Liver (tissue), 3 donors: ENCODE results near the gene CYB5R4.

Experiments
- CTCF ChIP-seq: fragments of 150-350 bp; IDR thresholded peaks from 2 replicates; pipeline ENCODE4 v1.5.1; 2017; ENCODE audit warnings: improper control_type of control experiment, low read depth, low read length; ENCODE audit not compliant: missing input control
- MAX ChIP-seq: IDR thresholded peaks from 2 replicates; pipeline ENCODE4 v1.6.1; 2016; ENCODE audit warnings: antibody characterized with exemption
- RAD21 ChIP-seq, 2 donors: IDR thresholded peaks; 2 replicates each; pipeline ENCODE4 v1.6.1; 2016; ENCODE audit warnings: antibody characterized with exemption in 2 of 2, mild to moderate bottlenecking in 2 of 2
- SP1 ChIP-seq: IDR thresholded peaks from 2 replicates; pipeline ENCODE4 v1.6.1; 2018; ENCODE audit warnings: antibody characterized with exemption, mild to moderate bottlenecking
- donor health status: healthy.
- donor health status: healthy.

GRCh38 chr6:83891586-83891985 lies 32.1 kb downstream of the CYB5R4 start:
- no peak for TF ChIP-seq CTCF
- no peak for TF ChIP-seq RAD21 (IDR thresholded peaks at IDR 0.05)
- TF ChIP-seq SP1 = no peak
- no peak for TF ChIP-seq MAX
